ENCODE measurements around the gene CDH23.

CDH23 gene

DNA sequence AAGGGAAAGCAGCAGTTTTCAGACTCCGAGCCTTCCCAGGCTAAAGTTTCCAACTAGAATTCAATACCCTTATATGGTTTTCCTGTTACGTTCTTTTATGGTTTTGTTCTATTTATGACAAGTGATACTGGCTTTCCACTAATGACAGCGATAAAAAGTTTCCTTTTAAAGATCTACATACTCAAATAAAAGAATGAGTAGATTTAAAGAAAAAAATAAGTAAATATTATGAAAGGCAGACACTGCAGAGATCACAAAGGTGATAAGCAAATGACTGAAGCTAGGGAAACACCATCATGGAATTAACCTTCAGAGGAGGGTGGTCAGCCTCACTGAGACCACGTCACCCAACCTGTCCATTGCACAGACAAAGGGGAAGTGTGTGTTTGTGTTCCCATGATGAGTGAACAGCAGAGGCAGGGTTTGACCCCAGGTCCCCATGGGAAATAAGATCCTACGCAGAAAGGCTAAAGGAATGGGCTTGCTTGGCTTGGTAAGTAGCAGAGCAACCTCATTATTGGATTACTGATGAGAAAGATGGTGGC is 372.6 kb downstream of the CDH23 start:
- H3K9me3 Mint-ChIP-seq, result no peaks in the 10 kb centered on the region
- peak overlapping the region; percentile 76 for H3K27ac Mint-ChIP-seq
- H3K27me3 Mint-ChIP-seq, result no peaks in the 10 kb centered on the region
- peaks cover 83% of the 10 kb centered on the region for H3K4me1 Mint-ChIP-seq (ENCODE audit: low read depth)
- H3K4me3 Mint-ChIP-seq, result peak overlapping the region; percentile 63
- H3K36me3 Mint-ChIP-seq (ENCODE audit: low read depth), result peaks cover 85% of the 10 kb centered on the region
- intact Hi-C loops (cut with micrococcal nuclease), result no loop called here

DNA sequence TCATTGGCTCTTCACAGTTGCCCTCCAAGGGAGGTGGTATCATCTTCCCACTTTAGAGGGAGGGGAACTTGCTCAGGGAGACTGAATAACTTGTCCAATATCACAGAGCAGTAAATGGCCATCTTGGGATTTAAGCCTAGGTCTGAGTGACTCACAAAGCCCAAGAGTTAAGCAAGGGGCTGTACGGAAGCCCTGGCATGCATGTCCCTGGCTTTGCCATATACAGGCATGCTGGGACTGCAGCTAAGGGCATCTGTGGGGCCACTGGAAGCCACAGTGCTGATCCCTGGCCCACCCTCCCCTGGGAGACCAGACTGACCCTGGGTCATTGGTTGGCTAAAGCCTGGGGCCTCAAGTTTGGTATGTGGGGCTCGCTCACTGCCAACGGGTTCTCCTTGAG is 373.5 kb downstream of the CDH23 start:
- Mint-ChIP-seq H3K9me3 (no peaks in the 10 kb centered on the region), H3K27me3 (no peaks in the 10 kb centered on the region), H3K27ac (peak overlapping the region; percentile 76), H3K36me3 (ENCODE audit: low read depth) (peaks cover 76% of the 10 kb centered on the region), H3K4me3 (peak overlapping the region; percentile 80), H3K4me1 (ENCODE audit: low read depth) (peaks cover 83% of the 10 kb centered on the region)
- intact Hi-C loops (cut with micrococcal nuclease), result loop anchor here (5.0 kb wide), 1 partner anchor 42 kb away; no protein-coding TSS in a partner anchor

DNA sequence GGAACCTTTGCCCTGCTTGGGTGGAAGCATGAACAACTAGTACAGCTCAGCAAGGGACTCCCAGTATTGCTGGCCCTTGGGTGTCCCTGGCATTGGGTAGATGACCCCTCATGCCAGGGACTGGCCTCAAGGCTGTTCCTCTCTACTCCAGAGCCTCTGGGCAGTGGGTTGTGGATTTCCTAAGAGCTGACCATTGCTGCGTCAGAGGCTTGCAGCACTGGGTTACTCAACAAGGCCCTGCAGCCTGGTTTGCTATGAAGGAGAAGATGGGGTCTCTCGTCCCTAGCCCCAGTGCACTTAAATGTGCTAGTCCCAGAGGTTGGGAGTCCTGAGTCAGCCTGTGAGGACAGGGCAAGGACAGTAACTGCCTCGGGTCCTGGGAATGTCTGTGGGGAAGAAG is 374.1 kb downstream of the CDH23 start:
- Mint-ChIP-seq H3K4me1 (ENCODE audit: low read depth) (peaks cover 83% of the 10 kb centered on the region), H3K4me3 (peak overlapping the region; percentile 80), H3K27me3 (no peaks in the 10 kb centered on the region), H3K27ac (peak overlapping the region; percentile 76), H3K9me3 (no peaks in the 10 kb centered on the region), H3K36me3 (ENCODE audit: low read depth) (peaks cover 70% of the 10 kb centered on the region)
- intact Hi-C loops (cut with micrococcal nuclease), result loop anchor here (5.0 kb wide), 1 partner anchor 42 kb away; no protein-coding TSS in a partner anchor

DNA sequence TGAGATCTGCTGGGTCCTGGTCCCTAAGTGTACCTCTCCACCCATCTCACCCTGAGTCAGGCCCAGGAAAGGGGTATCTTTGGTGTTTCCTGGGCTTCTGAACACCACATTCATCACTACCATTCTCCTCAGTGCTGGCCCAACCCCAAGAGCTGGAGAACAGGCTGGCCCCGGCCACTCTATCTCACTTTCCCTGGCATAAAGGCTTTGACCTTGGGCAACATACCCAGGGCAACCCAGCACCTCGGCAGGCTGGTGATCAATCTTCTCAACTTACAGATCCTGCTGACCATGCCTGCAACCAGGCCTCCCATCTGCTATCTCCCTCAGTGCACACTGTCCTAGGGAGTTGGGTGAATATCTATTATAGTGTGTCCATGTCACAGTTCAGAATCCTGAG is 374.5 kb downstream of the CDH23 start:
- H3K4me1 Mint-ChIP-seq (ENCODE audit: low read depth), result peaks cover 83% of the 10 kb centered on the region
- no peaks in the 10 kb centered on the region for H3K9me3 Mint-ChIP-seq
- no peaks in the 10 kb centered on the region for H3K27me3 Mint-ChIP-seq
- intact Hi-C loops (cut with micrococcal nuclease), result loop anchor here (5.0 kb wide), 1 partner anchor 41 kb away; no protein-coding TSS in a partner anchor
- peak overlapping the region; percentile 76 for H3K27ac Mint-ChIP-seq
- H3K4me3 Mint-ChIP-seq, result peak overlapping the region; percentile 80
- peaks cover 66% of the 10 kb centered on the region for H3K36me3 Mint-ChIP-seq (ENCODE audit: low read depth)

DNA sequence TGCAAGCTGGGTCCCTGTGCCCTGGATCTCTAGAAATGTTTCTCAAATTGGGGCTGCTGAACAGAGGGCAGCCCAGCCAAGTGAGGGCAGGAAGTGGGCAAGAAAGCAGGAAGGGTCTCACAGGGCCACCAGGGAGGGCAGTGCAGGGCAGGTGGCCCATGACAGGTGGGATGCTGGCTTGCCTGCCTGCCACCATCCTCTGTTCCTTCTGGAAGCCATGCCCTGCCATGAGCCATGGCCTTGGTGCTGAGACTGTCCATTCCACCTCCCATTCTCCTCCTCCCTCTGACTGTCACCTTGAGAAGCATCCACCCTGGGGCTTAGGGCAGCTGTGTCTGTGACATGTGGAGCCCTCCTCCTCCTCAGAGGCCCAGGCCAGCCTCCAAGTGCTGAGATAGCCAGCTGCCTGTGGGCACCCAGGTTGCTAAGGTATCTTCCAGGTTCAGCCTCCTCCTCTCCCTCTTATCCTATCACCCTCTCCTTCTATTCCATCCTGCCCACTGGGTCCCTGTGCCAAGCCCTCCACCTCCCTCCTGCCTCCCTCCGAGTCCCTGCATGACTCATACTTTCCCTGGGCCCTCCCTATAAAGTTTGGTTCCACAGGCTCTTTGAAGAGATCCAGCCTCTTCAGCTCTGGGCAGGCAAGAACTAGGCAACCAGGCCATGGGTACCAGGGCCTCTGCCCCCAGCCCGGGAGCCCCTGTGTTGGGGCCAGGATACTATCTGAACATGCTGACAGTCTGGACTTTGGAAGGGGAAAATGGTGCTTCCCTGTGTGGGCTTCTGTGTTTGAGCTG is 375.3 kb downstream of the CDH23 start:
- peak overlapping the region; percentile 80 for H3K4me3 Mint-ChIP-seq
- intact Hi-C loops (cut with micrococcal nuclease), result loop anchor here (2.0 to 5.0 kb wide), 2 partner anchors 15 to 40 kb away; no protein-coding TSS in a partner anchor
- no peaks in the 10 kb centered on the region for H3K9me3 Mint-ChIP-seq
- no peaks in the 10 kb centered on the region for H3K27me3 Mint-ChIP-seq
- H3K36me3 Mint-ChIP-seq (ENCODE audit: low read depth), result peaks cover 58% of the 10 kb centered on the region
- peak overlapping the region; percentile 76 for H3K27ac Mint-ChIP-seq
- H3K4me1 Mint-ChIP-seq (ENCODE audit: low read depth), result peaks cover 82% of the 10 kb centered on the region

DNA sequence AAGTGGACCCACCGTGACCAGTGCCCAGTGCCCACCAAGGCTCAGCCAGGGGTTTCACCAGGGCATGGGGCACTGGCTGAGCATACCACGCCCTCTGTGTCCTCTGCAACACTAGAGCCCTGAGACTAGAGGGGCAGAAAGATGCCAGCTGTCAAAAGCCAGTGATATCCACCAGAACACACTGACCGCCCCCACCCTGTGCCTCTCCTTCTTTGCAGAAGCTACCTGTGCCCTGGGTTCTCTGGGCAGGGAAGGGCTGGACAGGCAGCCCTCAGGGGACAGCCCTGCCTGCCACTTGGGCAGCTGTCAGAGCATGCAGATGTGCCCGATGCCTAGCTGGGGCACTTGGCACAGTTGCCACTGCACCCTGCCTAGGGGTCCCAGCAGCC is 376.1 kb downstream of the CDH23 start:
- Mint-ChIP-seq H3K27me3 (no peaks in the 10 kb centered on the region), H3K9me3 (no peaks in the 10 kb centered on the region), H3K36me3 (ENCODE audit: low read depth) (peaks cover 50% of the 10 kb centered on the region), H3K4me3 (peak overlapping the region; percentile 80), H3K27ac (peak overlapping the region; percentile 76), H3K4me1 (ENCODE audit: low read depth) (peaks cover 80% of the 10 kb centered on the region)
- intact Hi-C loops (cut with micrococcal nuclease), result loop anchor here (1.0 to 5.0 kb wide), 3 partner anchors 16 to 45 kb away; no protein-coding TSS in a partner anchor

DNA sequence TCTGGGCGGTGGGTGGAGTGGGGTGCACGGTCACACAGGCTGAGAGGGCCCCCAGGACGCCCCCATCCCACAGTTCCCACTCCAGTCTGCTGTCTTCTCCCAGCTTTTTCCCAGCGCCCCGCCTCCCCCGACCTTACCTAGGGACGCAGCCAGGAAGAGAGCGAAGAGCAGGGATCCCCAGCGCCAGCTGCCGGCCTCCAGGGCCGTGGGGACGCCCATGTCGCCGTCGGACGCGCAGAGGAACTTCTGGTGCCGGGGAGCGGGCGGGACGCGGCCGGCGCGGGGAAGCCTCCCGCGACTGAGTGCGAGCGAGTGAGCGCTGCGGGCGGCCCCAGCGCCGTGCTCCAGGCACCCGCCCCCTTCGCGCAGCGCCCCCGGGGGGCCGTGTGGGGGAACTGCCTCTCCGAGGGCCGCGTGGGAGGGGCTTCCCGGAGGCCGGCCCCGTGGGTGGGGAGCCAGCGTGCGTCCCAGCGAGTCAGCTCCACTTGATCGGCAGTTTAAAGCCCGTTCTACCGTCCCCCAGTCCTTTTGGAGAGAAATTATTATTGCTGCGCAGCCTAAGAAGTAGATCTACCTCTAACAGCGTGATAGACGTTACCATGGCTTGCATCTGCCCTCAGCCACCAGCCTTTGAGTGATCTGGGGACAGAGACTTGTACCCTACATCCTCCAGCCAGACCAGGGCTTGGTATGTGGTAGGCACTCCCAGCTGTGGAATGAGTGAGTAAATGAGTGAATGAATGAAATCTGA is 376.7 kb downstream of the CDH23 start, which contains the start of gene VSIR:
VSIR (minus strand) TSS at position 300 of the 751 bp plus-strand sequence; CDS start at position 219, 81 bp downstream.
- Mint-ChIP-seq H3K27ac (peak within 1 kb of the TSS; percentile 76), H3K27me3 (no peaks in the 10 kb centered on the region), H3K4me1 (ENCODE audit: low read depth) (peaks cover 80% of the 10 kb centered on the region), H3K36me3 (ENCODE audit: low read depth) (peaks cover 44% of the 10 kb centered on the region), H3K9me3 (no peaks in the 10 kb centered on the region), H3K4me3 (peak within 1 kb of the TSS; percentile 80)
- intact Hi-C loops (cut with micrococcal nuclease), result loop anchor here (1.0 to 5.0 kb wide), 3 partner anchors 17 to 45 kb away; no protein-coding TSS in a partner anchor

DNA sequence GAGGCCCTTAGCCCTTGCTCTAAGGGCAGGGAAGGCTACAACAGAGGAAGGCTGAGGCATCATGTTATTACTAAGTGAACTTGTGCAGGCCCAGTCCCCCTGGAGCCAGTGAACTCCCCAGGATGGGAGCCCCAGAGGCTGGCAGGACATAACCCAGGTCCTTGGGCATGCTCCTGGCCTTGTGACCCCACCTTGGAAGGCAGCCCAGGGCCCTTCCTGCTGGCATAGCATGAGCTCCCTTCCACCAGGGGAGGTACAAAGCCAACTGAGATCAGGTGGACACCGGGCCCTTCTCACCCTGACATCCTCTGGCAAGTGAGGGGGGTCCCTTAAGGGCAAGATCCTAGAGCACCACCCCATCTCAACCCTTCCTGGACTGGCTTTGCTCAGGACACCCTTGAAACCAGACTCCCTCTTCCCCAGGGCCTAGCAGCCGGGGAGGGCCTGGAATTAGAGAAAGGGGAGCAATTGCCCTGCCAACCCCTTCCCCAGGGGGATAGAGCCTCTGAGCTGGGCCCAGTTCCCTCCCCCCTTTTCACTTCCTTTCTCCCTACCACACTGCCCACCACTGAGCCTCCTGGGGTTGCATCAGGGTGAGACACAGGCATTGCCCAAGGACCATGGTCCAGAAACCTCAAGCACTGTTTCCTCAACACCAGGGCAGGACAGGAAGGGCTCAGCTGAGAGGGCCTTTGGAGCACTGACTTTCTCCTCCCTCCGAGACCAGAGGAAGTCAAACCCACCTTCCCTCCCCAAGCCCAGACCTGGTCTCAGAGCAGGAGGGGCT is 378.4 kb downstream of the CDH23 start:
- Mint-ChIP-seq H3K4me3 (no peak overlapping the region), H3K27ac (peak overlapping the region; percentile 76), H3K4me1 (ENCODE audit: low read depth) (peaks cover 82% of the 10 kb centered on the region), H3K36me3 (ENCODE audit: low read depth) (peaks cover 33% of the 10 kb centered on the region), H3K27me3 (no peaks in the 10 kb centered on the region), H3K9me3 (no peaks in the 10 kb centered on the region)
- intact Hi-C loops (cut with micrococcal nuclease), result loop anchor here (5.0 kb wide), 2 partner anchors 37 to 63 kb away; no protein-coding TSS in a partner anchor

DNA sequence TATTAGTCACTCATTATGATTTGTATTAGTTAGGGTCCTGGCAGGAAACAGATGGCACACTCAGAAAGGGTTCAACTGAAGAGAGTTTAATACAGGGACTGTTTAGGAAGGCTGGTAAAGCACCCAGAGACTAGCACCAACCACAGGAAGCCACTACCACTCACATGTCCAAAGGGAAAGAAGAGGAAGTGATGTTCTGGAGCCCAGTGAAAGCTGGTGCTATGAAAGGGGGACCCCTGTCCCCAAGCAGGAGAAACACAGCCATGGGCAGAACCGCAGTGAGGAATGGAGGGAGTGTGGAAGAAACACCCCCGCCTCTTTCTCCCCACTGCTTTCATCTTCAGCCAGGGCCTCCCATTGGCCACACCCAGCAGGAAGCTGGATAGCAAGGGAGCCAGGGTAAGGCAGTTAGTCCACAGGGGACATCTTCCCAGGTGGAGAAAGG is 379.8 kb downstream of the CDH23 start:
- H3K4me3 Mint-ChIP-seq, result no peak overlapping the region
- H3K27me3 Mint-ChIP-seq, result no peaks in the 10 kb centered on the region
- H3K4me1 Mint-ChIP-seq (ENCODE audit: low read depth), result peaks cover 78% of the 10 kb centered on the region
- H3K9me3 Mint-ChIP-seq, result no peaks in the 10 kb centered on the region
- H3K27ac Mint-ChIP-seq, result peak overlapping the region; percentile 76
- peaks cover 20% of the 10 kb centered on the region for H3K36me3 Mint-ChIP-seq (ENCODE audit: low read depth)
- intact Hi-C loops (cut with micrococcal nuclease), result loop anchor here (5.0 kb wide), 1 partner anchor 64 kb away; no protein-coding TSS in a partner anchor

DNA sequence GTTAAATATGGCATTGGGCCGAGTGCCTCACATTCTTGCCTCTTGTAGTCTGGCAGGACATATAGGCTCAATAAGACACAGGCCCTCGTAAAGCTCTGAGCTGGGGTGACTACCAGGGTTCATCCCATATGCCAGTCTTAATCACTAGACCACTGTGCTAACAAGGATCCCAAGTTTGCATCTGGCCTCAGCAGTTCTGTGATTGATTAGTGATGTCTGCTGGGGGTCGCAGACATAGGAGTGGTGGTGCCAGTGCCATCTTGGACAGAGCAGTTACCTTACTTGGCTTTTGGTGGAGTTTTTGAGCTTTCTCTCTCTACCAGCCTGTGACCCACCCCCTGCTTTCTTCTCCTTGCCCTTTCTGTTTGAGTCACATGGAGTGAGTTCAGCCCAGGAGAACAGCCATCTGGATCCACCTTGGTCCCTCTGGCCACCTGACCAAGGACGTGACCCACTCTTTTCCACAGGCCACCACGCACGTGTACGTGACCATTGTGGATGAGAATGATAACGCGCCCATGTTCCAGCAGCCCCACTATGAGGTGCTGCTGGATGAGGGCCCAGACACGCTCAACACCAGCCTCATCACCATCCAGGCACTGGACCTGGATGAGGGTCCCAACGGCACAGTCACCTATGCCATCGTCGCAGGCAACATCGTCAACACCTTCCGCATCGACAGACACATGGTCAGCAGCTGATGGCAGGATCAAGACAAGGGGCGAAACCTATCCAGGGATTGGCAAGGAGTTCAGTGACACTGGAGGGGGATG is 380.7 kb downstream of the CDH23 start:
- Mint-ChIP-seq H3K36me3 (ENCODE audit: low read depth) (peaks cover 11% of the 10 kb centered on the region), H3K9me3 (no peaks in the 10 kb centered on the region), H3K27me3 (no peaks in the 10 kb centered on the region), H3K27ac (peak overlapping the region; percentile 50), H3K4me3 (no peak overlapping the region), H3K4me1 (ENCODE audit: low read depth) (peaks cover 74% of the 10 kb centered on the region)
- intact Hi-C loops (cut with micrococcal nuclease), result loop anchor here (5.0 kb wide), 1 partner anchor 65 kb away; no protein-coding TSS in a partner anchor

DNA sequence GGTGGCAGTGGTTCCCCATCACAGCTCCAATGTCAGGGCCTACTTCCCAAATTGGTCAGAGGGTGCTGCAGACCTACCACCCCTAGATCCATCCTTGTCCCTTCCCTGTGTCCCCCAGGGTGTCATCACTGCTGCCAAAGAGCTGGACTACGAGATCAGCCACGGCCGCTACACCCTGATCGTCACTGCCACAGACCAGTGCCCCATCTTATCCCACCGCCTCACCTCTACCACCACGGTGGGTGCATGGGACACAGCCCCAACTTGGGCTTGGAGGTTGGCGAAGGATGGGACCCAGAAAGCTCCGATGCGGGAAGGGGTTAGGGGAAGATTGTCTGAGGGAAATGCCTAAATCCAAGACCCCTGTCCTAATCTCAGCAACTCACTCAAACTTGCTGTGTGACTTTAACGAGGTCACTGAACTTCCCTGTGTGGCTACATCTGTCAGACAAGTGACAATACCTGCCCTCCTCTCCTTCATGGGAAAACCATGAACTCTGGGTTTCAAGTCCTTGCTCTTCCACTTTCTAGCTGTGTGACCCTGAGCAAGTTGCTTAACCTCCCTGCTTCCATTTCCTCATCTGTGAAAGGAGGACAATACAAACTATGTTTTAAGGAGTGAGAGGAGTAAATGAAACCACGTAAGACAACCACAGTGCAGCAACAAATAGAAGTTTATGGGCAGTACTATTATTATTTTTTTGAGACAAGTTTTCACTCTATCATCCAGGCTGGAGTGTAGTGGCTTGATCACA is 381.5 kb downstream of the CDH23 start:
- Mint-ChIP-seq H3K27ac (no peak overlapping the region), H3K9me3 (no peaks in the 10 kb centered on the region), H3K4me1 (ENCODE audit: low read depth) (peaks cover 81% of the 10 kb centered on the region), H3K27me3 (no peaks in the 10 kb centered on the region), H3K36me3 (ENCODE audit: low read depth) (peaks cover 2% of the 10 kb centered on the region), H3K4me3 (no peak overlapping the region)
- intact Hi-C loops (cut with micrococcal nuclease), result loop anchor here (5.0 kb wide), 1 partner anchor 66 kb away; no protein-coding TSS in a partner anchor

DNA sequence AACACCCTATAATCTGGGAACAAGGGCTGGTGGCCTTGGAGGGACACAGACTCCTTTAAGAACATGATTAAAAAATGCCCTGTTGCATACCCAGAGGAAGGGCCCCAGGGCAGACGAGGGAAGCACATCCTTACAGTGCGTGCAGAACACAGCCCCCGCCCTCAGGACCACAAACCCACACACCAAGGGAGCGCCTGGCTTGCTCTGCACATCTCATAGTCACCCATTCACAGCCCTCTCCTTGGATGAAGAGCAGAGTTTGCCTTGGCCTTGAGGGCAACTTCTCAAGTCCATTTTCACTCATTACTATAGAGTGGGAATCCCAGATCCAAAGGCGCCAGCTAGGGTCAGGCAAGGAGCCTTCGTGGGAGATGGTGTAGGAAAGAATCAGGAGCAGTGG is 382.9 kb downstream of the CDH23 start:
- H3K27ac Mint-ChIP-seq, result no peak overlapping the region
- intact Hi-C loops (cut with micrococcal nuclease), result loop anchor here (5.0 kb wide), 1 partner anchor 67 kb away; no protein-coding TSS in a partner anchor
- H3K4me3 Mint-ChIP-seq, result no peak overlapping the region

More for the DNA sequence above, 382.9 kb downstream of the CDH23 start:
- Mint-ChIP-seq H3K36me3 (ENCODE audit: low read depth) (no peaks in the 10 kb centered on the region), H3K27me3 (peaks cover 3% of the 10 kb centered on the region), H3K9me3 (no peaks in the 10 kb centered on the region), H3K4me1 (ENCODE audit: low read depth) (peaks cover 76% of the 10 kb centered on the region)

All from dendritic cell treated with granulocyte-macrophage colony-stimulating factor and Interleukin-4, amounts not matched to agents 40 ng/mL and 50 ng/mL, for 4 days (primary cell).